HG02852 (cell line): ENCODE results near the gene SLC39A10.
"Not testable (repeated sequence)": the region's sequence is repeated elsewhere in the genome, so short reads cannot be mapped to it uniquely, and the experiment has no call there.

Experiments
- ATAC-seq: cut with Tn5 transposase; IDR thresholded peaks from one replicate; pipeline ENCODE4 v1.9.1; 2021; ENCODE audit warnings: mild to moderate bottlenecking, moderate library complexity; ENCODE audit not compliant: unreplicated experiment

The SLC39A10 gene

DNA sequence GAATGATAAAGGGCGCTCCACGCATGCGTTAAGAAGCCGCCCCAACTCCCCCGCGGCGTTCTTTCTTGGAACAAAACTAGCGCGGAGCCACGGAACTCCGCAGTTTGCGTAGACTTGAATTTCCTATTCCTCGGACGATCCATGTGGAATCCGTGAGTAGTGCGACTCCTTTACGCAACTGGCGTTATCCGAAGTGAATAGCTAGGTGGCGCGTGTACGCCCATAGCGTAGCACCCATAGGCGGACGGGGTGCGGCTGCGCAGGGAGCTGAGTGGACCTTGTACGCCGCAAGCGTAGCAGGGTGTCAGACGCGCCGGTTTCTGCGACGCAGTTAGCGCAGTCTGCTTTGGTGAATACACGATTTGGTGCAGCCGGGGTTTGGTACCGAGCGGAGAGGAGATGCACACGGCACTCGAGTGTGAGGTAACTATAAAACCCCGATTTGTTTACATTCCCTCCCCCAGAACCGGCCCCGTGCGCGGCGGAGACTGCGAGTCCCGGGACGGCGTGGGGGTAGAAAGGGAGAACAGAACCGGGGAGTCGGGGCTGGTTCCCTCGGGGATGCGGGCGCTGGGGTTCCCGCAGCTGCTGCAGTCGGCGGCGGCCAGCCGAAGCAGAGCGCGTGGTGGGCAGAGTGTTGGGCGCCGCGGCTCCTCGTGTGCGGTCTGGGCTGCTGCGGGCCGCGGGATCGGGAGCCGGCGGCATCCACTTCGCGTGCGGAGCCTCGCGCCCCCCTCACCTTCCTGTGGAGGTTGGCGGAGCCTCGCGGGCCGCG, at the start of gene SLC39A10:
TSS of gene SLC39A10 (plus strand) at position 368 of the 775 bp plus-strand sequence. CDS start 22,817 bp downstream, outside the sequence.
- ATAC-seq: peak; percentile 77

- no peak for ATAC-seq
Measured at GRCh38 chr2:195608768-195609454, 48.1 kb upstream of the SLC39A10 start.

DNA sequence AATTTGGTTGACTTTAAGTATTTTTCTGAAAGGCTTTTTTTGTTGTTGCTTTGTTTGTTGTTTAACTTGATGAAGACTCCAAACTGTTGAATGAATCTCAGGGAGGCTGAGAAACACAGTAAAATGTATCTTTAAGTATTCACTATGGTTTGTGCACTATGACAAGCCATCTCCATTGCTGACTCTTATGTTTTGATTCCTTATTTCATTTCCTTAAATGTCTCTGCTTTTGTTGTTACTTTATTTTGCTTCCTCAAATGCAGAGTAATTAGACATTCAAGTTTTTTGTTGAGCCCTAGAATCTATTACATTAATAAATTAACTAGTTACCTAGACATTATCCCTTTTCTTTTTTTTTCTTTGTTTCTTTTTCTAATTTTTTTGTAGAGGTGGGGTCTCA, 46.3 kb upstream of the SLC39A10 start:
- ATAC-seq: peak; percentile 84

GRCh38 chr2:195612611-195613495, 44.2 kb upstream of the SLC39A10 start:
- ATAC-seq: no peak

DNA sequence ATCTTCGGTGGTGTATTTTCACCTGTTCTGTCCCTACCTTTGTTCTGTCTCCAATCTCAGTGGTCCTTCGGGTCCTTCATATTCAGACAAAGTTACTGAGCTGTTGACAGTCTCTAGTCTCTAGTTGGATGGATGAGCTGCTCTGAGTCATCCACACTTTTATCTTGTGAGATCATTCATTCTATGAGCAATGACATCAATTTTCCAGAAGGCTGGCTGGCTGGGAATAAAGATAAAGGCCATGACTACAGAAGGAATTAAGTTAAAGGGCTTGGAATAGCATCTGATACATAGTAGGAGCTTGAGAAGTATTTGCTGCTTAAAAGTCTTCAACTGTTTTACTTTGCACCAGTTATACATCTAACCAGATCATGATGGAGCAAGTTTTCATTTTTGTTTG, 43.1 kb upstream of the SLC39A10 start:
- ATAC-seq: no peak

- no peak for ATAC-seq
Measured at GRCh38 chr2:195619590-195619989, 37.4 kb upstream of the SLC39A10 start.

DNA sequence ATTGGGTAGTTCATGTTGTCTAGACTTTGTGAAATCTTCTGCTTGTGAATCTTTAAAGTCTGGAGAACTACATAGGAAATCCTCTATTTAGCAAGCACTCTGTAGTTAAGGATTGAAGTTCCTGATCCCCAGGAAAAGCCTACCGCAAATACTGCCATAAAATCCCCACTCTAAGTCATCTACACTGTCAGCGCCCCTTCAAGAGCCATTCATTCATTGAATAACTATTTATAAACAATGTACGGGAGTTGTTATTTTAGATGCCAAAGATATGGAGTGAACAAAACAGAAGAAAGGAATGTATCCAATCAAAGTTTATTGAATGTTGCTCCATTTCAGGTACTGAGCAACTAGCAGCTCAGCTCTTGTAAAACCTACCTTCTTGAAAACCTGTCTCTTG, 36.5 kb upstream of the SLC39A10 start:
- ATAC-seq: no peak

GRCh38 chr2:195622966-195623365, 34.1 kb upstream of the SLC39A10 start:
- ATAC-seq: no peak

- ATAC-seq: no peak
Measured at GRCh38 chr2:195626507-195626906, 30.5 kb upstream of the SLC39A10 start.

DNA sequence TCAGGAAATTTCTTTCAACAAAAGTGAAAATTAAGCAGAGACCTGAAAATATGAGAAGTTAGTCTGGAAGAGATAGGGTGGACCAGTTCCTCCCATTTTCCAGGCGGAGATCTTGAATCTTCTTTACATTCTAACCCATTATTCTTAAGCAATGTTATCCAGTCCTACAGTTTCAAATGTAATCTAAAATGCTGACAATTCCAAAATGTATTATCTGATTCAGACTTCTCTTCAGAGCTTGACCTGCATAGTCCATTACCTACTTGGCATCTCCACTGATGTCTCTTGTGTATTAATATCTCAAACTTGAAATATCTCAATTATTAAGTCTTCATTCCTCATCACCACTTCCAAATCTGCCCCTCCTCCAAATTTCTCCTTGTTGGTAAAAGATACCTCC, 28.4 kb upstream of the SLC39A10 start:
- ATAC-seq: no peak

GRCh38 chr2:195632856-195633572, 24.0 kb upstream of the SLC39A10 start:
- no peak for ATAC-seq

- no peak for ATAC-seq
Measured at GRCh38 chr2:195633573-195633870, 23.5 kb upstream of the SLC39A10 start.

DNA sequence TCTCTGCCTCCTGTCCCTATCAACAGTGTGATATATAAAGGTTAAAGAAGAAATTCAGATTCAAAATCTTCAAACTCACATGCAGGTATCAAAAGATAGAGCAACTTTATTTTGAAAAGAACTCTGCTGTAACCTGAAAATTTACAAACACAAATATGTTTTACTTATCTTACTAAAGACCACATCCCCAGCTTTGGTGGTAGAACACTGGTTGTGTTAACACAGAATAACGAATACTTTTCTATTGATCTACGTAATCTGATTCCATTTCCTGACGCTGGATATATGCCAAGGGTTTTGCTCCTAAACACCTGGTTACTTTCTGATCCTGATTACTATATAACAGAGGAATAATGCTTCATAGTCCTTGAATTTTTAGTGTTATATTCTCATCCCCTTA, 23.1 kb upstream of the SLC39A10 start:
- ATAC-seq: no peak

DNA sequence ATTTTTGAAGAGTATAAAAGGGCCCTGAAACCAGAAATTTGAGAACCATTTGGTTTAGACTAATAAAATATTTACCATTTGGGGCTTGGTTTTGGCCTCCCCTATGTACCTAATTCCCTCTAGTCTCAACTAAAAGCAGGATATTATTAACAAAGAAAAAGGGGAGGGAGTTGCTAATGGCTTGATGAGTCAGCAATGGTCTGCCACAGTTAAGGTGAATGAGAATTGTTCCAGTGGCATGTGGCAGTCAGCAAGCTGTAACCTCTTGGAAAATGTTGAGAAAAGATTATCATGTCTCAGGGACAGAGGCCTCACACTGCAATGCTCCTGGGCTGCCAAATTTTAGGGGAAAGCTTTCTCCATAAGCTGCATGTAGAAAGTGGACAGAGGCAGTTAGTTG, 20.1 kb upstream of the SLC39A10 start:
- ATAC-seq: no peak

GRCh38 chr2:195638750-195639149, 18.3 kb upstream of the SLC39A10 start:
- no peak for ATAC-seq

- no peak for ATAC-seq
Measured at GRCh38 chr2:195639238-195639858, 17.7 kb upstream of the SLC39A10 start.

- ATAC-seq: no peak
Measured at GRCh38 chr2:195639959-195640358, 17.1 kb upstream of the SLC39A10 start.

DNA sequence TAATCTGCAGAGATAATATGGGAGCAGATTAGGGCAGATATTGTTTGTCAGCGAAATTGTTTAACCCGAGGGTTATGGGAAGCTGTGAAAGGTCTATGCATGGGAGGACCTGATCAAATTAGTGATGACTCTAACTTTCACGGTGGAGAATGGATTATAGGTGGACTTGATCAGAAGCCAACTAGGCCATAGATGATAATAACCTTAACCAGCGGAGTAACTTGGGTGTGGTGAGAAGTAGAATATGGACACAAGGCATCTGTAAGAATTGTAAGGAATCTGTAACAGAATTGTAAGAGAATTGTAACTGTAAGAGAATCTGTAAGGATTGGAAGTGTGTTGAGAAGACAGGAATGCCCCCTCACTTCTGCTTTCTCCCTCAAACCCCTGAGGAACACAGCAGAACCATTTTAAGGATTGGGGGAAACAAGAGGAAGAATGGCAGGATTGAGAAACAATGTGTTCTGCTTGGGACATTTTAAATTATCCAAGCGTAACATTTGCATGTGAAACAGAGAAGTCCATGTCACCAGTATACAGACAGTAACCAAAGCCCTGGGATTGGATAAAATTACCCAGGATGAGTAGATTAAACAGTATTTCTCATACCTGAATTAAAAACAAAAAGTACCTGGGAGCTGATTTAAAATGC, 14.9 kb upstream of the SLC39A10 start:
- no peak for ATAC-seq

- ATAC-seq: no peak
Measured at GRCh38 chr2:195642679-195643068, 14.4 kb upstream of the SLC39A10 start.

- ATAC-seq: not testable (repeated sequence)
Measured at GRCh38 chr2:195644708-195645107, 12.3 kb upstream of the SLC39A10 start.
